ENCODE results near the gene ANKRD35. TPM values are rescaled to one million over a fixed set of nuclear protein-coding genes. Genes with fewer than 3 reads are reported as not detected.

Gene ANKRD35
- total and polyA plus RNA-seq, 2 of the 8 experiments (the other 6 are each of a cell fraction or from before 2014, with no cell fraction given): 1.6 to 3.0 TPM

- no peak for TF ChIP-seq HDAC2 (IDR thresholded peaks at IDR 0.05; ENCODE audit: borderline replicate concordance in 1 of 2, low read depth in 2 of 2, low read length in 2 of 2)
These were observed 991 bp downstream of the ANKRD35 start (continued) for GRCh38 chr1:145884675-145885074.

Measured in H1 (cell line).